HepG2 (cell line): Measurements from ENCODE around the gene CNOT2. TPM values are rescaled to one million over a fixed set of nuclear protein-coding genes. Genes with fewer than 3 reads are reported as not detected.

Experiments used
- ARID5B ChIP-seq: IDR thresholded peaks from 2 replicates; pipeline ENCODE4 v1.4.0; 2020; ENCODE audit warnings: mild to moderate bottlenecking, missing genetic modification reagents
- CSRNP1 ChIP-seq: sonication (generic); formaldehyde crosslinking; IDR thresholded peaks from 2 replicates; pipeline ENCODE4 v1.8.1; 2023; ENCODE audit warnings: mild to moderate bottlenecking, missing genetic modification reagents
- EED ChIP-seq: sonication (generic); formaldehyde crosslinking; IDR thresholded peaks from 2 replicates; pipeline ENCODE4 v1.5.0; 2020; ENCODE audit warnings: mild to moderate bottlenecking, missing genetic modification reagents
- ETS1 ChIP-seq: sonication (generic); formaldehyde crosslinking; IDR thresholded peaks from 2 replicates; pipeline ENCODE4 v1.4.0; 2020; ENCODE audit warnings: missing genetic modification reagents
- EZH2 ChIP-seq: conservative IDR thresholded peaks from 2 replicates; pipeline ENCODE4 v1.6.1; 2012; ENCODE audit warnings: mild to moderate bottlenecking, low read depth, low read length, moderate library complexity
- FLYWCH1 ChIP-seq: sonication (generic); formaldehyde crosslinking; IDR thresholded peaks from 2 replicates; pipeline ENCODE4 v1.8.1; 2023; ENCODE audit warnings: mild to moderate bottlenecking, missing genetic modification reagents
- PAF1 ChIP-seq: IDR thresholded peaks from 2 replicates; pipeline ENCODE4 v1.6.1; 2016; ENCODE audit warnings: missing genetic modification reagents, missing compliant biosample characterization
- POLR2AphosphoS5 ChIP-seq: IDR thresholded peaks from 2 replicates; pipeline ENCODE4 v1.6.1; 2012; ENCODE audit warnings: low read depth, low read length
- SATB2 ChIP-seq: sonication (generic); formaldehyde crosslinking; IDR thresholded peaks from 2 replicates; pipeline ENCODE4 v1.5.0; 2020; ENCODE audit warnings: missing genetic modification reagents
- TFAP4 ChIP-seq: sonication (generic); IDR thresholded peaks from 2 replicates; pipeline ENCODE4 v1.6.1; 2016; ENCODE audit warnings: low read depth, borderline replicate concordance
- ZNF318 ChIP-seq: sonication (generic); formaldehyde crosslinking; IDR thresholded peaks from 2 replicates; pipeline ENCODE4 v1.4.0; 2020; ENCODE audit warnings: mild to moderate bottlenecking, missing genetic modification reagents
- polyA plus RNA-seq, 8 experiments: library from polyadenylated mRNA; depleted of rRNA in 3 of 8; stranded (reverse) in 7 of 8; unstranded in 1 of 8; fragments of >200 nt; fragmentation: Illumina TruSeq in 4 of 8; extraction: Trizol in 4 of 8; gene quantifications; 2 replicates each; pipeline versions ENCODE4 v1.2.1 to v1.2.3, GENCODE V29; 2011 to 2016; ENCODE audit warnings: low read depth in 4 of 8, missing spikeins in 1 of 8, mixed read lengths in 1 of 8; ENCODE audit not compliant: insufficient read depth in 1 of 8
- total RNA-seq, 5 experiments: library from RNA; depleted of rRNA; stranded (reverse); fragments of >200 nt; fragmentation: Illumina TruSeq; extraction: Trizol; gene quantifications; 2 replicates each; pipeline ENCODE4 v1.2.3, GENCODE V29; 2016; ENCODE audit warnings: low read depth in 1 of 5

The CNOT2 gene
- total and polyA plus RNA-seq, 2 of the 13 experiments (the other 11 are each of a cell fraction or from before 2014, with no cell fraction given): 54.5 to 76.6 TPM

GRCh38 chr12:70242695-70243509 lies at the start of gene CNOT2 (continued):
- TF ChIP-seq CSRNP1 (CRISPR knock-in tag) (peak; percentile 90), ETS1 (CRISPR knock-in tag) (no peak), EZH2 (no peak), EED (CRISPR knock-in tag) (peak; percentile 94), SATB2 (CRISPR knock-in tag) (no peak), ZNF318 (CRISPR knock-in tag) (no peak), TFAP4 (peak; percentile 42; the same call in 1 of the 2 replicates), FLYWCH1 (CRISPR knock-in tag) (no peak), POLR2AphosphoS5 (peak; percentile 73), PAF1 (CRISPR knock-in tag) (no peak), ARID5B (CRISPR knock-in tag) (peak; percentile 27)
